ENCODE data around the gene THAP10.

- TF ChIP-seq CTCF (IDR thresholded peaks at IDR 0.05; ENCODE audit: insufficient read depth, low read depth, low read length), result no peak
- no peak for TF ChIP-seq EZH2 (IDR thresholded peaks at IDR 0.05; ENCODE audit: insufficient read depth, low read length)
Observed at GRCh38 chr15:70907784-70908471, 15.7 kb upstream of the THAP10 start.
